ENCODE measurements around the gene KBTBD12. TPM values are rescaled to one million over a fixed set of nuclear protein-coding genes. Genes with fewer than 3 reads are reported as not detected.

The KBTBD12 gene
- total and polyA plus RNA-seq, 4 donors = 0.02 to 0.89 (median 0.08) TPM; not detected in 1

- TF ChIP-seq REST (IDR thresholded peaks at IDR 0.05) = peak; percentile 80
- TF ChIP-seq JUND (IDR thresholded peaks at IDR 0.05) = peak; percentile 91 to 97
Observed at GRCh38 chr3:128009952-128010846, 95.2 kb downstream of the KBTBD12 start (continued).

- H3K27ac ChIP-seq (ENCODE audit: low read depth in 1 of 2, low read length in 2 of 2) = peak overlapping the region; percentile 38 to 70
- H3K36me3 ChIP-seq (ENCODE audit: control insufficient read depth in 4 of 4, insufficient read depth in 3 of 4, low read depth in 1 of 4, low read length in 3 of 4) = no peaks in the 10 kb centered on the region
- no peaks in the 10 kb centered on the region for H3K27me3 ChIP-seq (ENCODE audit: control insufficient read depth in 4 of 4, insufficient read depth in 4 of 4, low read length in 3 of 4)
- no peak for TF ChIP-seq ATF3 (IDR thresholded peaks at IDR 0.05)
- TF ChIP-seq RAD21 (IDR thresholded peaks at IDR 0.05) = peak; percentile 57 to 72
- peak; percentile 15 for TF ChIP-seq HNF4G (IDR thresholded peaks at IDR 0.05)
- TF ChIP-seq CTCF (IDR thresholded peaks at IDR 0.05; ENCODE audit: low read depth, low read length, missing input control) = peak; percentile 36
- no peak for TF ChIP-seq FOXA1 (IDR thresholded peaks at IDR 0.05)
- TF ChIP-seq HNF4A (conservative IDR thresholded peaks at IDR 0.05) = peak in 1 of 2 donors; percentile 12
- H3K9ac ChIP-seq (ENCODE audit: low read depth in 1 of 2, low read length in 2 of 2) = peak overlapping the region in 1 of 2 donors; percentile 28
- peaks cover 5 to 34% (median 27%) of the 10 kb centered on the region in 4 donors for H3K4me1 ChIP-seq (ENCODE audit: control insufficient read depth in 4 of 4, insufficient read depth in 4 of 4, low read length in 3 of 4)
- H3K4me3 ChIP-seq (ENCODE audit: low read depth in 1 of 3, low read length in 3 of 3) = peak overlapping the region in 1 of 3 donors; percentile 42
- 28% methylated on average over 12 of the region's 12 CpGs for WGBS
- H3K9me3 ChIP-seq (ENCODE audit: control insufficient read depth in 4 of 4, low read length in 3 of 4) = no peaks in the 10 kb centered on the region
- DNase-seq (ENCODE audit: low spot score) = no peak
Observed at GRCh38 chr3:128011140-128011539, 96.1 kb downstream of the KBTBD12 start.

GRCh38 chr3:128012050-128012449, 97.0 kb downstream of the KBTBD12 start:
- no peak for DNase-seq (ENCODE audit: low spot score)
- Histone ChIP-seq H3K4me1 (ENCODE audit: control insufficient read depth in 4 of 4, insufficient read depth in 4 of 4, low read length in 3 of 4) (peaks cover 5 to 34% (median 27%) of the 10 kb centered on the region in 4 donors), H3K4me3 (ENCODE audit: low read depth in 1 of 3, low read length in 3 of 3) (no peak overlapping the region), H3K27me3 (ENCODE audit: control insufficient read depth in 4 of 4, insufficient read depth in 4 of 4, low read length in 3 of 4) (no peaks in the 10 kb centered on the region), H3K9me3 (ENCODE audit: control insufficient read depth in 4 of 4, low read length in 3 of 4) (no peaks in the 10 kb centered on the region), H3K9ac (ENCODE audit: low read depth in 1 of 2, low read length in 2 of 2) (no peak overlapping the region), H3K27ac (ENCODE audit: low read depth in 1 of 2, low read length in 2 of 2) (no peak overlapping the region), H3K36me3 (ENCODE audit: control insufficient read depth in 4 of 4, insufficient read depth in 3 of 4, low read depth in 1 of 4, low read length in 3 of 4) (no peaks in the 10 kb centered on the region)
- TF ChIP-seq MAX (IDR thresholded peaks at IDR 0.05) = no peak
- no peak for TF ChIP-seq CTCF (IDR thresholded peaks at IDR 0.05; ENCODE audit: low read depth, low read length, missing input control)
- TF ChIP-seq FOXA2 (IDR thresholded peaks at IDR 0.05) = no peak
- no peak for TF ChIP-seq HNF4G (IDR thresholded peaks at IDR 0.05)
- WGBS = 96% methylated on average over 14 of the region's 14 CpGs

Data from liver (tissue), 9 donors.